NB4 (cell line): ENCODE data around the gene ADK.

Experiments used
- MYC ChIP-seq: IDR thresholded peaks from 2 replicates; pipeline ENCODE4 v1.6.1; 2011; ENCODE audit warnings: low read depth, low read length
- POLR2A ChIP-seq: IDR thresholded peaks from 2 replicates; pipeline ENCODE4 v1.6.1; 2011; ENCODE audit warnings: mild to moderate bottlenecking; ENCODE audit not compliant: insufficient read length; ENCODE audit errors: extremely low read depth
- TF ChIP-seq, protein P1 (sequence below): IDR thresholded peaks from one replicate; pipeline ENCODE4 v1.5.1; 2012; ENCODE audit warnings: low read depth, low read length
- TF ChIP-seq, protein P2 (sequence below): IDR thresholded peaks from 2 replicates; pipeline ENCODE4 v1.6.1; 2011; ENCODE audit warnings: low read depth, low read length

DNA sequence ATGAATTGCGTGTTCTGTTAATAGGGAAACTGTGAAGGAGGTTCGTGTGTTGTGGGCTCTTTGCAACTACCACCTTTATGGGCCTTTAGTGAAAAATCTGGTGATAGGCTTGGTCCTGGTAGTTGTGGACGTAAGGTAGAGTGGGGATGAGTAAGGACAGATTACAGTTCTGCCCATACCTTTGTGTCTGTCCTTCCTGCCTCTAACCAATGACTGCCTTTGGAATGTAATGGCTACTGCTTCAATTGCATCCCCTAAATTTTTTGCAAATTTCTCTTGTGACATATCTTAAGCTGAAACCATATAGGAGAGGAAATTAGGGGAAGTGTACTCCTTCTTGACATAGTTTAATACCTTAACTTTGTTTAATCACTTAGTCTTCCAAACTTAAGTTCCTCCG, 82.3 kb downstream of the ADK start:
- TF ChIP-seq, protein P1, sequence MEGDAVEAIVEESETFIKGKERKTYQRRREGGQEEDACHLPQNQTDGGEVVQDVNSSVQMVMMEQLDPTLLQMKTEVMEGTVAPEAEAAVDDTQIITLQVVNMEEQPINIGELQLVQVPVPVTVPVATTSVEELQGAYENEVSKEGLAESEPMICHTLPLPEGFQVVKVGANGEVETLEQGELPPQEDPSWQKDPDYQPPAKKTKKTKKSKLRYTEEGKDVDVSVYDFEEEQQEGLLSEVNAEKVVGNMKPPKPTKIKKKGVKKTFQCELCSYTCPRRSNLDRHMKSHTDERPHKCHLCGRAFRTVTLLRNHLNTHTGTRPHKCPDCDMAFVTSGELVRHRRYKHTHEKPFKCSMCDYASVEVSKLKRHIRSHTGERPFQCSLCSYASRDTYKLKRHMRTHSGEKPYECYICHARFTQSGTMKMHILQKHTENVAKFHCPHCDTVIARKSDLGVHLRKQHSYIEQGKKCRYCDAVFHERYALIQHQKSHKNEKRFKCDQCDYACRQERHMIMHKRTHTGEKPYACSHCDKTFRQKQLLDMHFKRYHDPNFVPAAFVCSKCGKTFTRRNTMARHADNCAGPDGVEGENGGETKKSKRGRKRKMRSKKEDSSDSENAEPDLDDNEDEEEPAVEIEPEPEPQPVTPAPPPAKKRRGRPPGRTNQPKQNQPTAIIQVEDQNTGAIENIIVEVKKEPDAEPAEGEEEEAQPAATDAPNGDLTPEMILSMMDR = no peak
- TF ChIP-seq POLR2A (no peak), MYC (no peak)
- TF ChIP-seq, protein P2, sequence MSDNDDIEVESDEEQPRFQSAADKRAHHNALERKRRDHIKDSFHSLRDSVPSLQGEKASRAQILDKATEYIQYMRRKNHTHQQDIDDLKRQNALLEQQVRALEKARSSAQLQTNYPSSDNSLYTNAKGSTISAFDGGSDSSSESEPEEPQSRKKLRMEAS = no peak
